ENCODE results near the gene PSMD2.

PSMD2 gene

DNA sequence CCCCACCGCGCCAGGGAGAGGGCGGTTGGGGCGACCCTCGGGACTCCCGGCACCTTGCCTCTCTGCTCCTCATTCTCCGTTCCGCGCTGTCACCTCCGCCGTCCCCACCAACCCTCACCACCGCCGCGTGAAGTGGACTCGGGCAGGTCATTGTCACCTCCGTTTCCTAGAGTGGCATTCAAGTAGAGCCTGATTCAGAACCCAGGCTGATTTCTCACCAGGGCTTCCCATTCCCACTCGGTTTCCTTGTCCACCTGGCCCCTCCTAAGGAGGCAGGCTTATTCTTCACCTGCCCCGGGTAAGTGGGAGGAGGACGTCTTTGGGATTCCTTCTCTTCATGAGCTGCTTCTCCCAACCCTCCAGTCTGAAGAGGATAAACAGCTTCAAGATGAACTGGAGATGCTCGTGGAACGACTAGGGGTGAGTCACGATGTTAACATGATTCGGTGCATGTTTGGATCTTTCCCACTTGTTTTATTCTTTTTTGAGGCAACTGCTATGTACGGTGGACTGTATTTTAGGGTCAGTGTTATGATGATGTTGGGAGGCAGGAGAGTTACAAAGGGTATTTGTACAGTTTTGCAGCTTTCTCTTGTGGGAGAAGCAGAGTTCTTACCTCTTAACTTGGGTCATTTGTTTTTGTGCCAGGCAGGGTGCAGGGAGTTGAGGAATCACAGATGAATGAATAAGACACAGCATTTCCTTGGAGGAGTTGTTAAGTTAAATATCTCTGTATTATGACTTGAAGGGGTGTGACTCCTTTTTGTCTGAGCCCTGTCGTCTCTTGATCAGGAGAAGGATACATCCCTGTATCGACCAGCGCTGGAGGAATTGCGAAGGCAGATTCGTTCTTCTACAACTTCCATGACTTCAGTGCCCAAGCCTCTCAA lies 692 bp downstream of the PSMD2 start:
- peak overlapping the region; percentile 12 to 64 for H3K27ac ChIP-seq (ENCODE audit: low read depth in 2 of 2, low read length in 2 of 2)
- H3K27me3 ChIP-seq (ENCODE audit: control insufficient read depth in 2 of 2, insufficient read depth in 2 of 2, low read length in 2 of 2): no peaks in the 10 kb centered on the region

DNA sequence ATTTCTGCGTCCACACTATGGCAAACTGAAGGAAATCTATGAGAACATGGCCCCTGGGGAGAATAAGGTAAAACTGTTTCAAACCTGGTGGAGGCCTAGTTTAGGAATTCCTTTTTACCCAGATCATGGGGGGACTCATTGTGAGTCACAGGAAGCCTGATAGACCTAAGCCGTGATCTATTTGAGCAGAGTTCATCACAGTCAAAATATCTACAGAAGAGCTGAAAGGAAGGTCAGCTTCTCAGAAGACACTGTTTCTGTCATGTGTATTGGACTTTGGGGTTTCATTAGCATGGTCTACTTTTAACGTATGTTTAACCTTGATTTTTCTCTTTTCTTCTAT lies 1.3 kb downstream of the PSMD2 start:
- Histone ChIP-seq H3K4me1 (ENCODE audit: control insufficient read depth in 2 of 2, insufficient read depth in 2 of 2, low read length in 2 of 2) (peaks cover 7 to 12% of the 10 kb centered on the region in 2 donors), H3K4me3 (ENCODE audit: low read length in 2 of 2) (peak overlapping the region; percentile 40 to 96), H3K36me3 (ENCODE audit: control insufficient read depth in 2 of 2, insufficient read depth in 2 of 2, low read length in 2 of 2) (peaks cover 36 to 45% of the 10 kb centered on the region in 2 donors), H3K27me3 (ENCODE audit: control insufficient read depth in 2 of 2, insufficient read depth in 2 of 2, low read length in 2 of 2) (no peaks in the 10 kb centered on the region), H3K9me3 (ENCODE audit: control insufficient read depth in 2 of 2, low read length in 2 of 2) (no peaks in the 10 kb centered on the region), H3K9ac (ENCODE audit: low read depth in 1 of 2, low read length in 2 of 2) (no peak overlapping the region), H3K27ac (ENCODE audit: low read depth in 2 of 2, low read length in 2 of 2) (no peak overlapping the region)

More for the DNA sequence above, 692 bp downstream of the PSMD2 start:
- H3K4me1 ChIP-seq (ENCODE audit: control insufficient read depth in 2 of 2, insufficient read depth in 2 of 2, low read length in 2 of 2): peaks cover 7 to 12% of the 10 kb centered on the region in 2 donors
- no peaks in the 10 kb centered on the region for H3K9me3 ChIP-seq (ENCODE audit: control insufficient read depth in 2 of 2, low read length in 2 of 2)
- peak overlapping the region; percentile 93 to 96 for H3K4me3 ChIP-seq (ENCODE audit: low read length in 2 of 2)
- H3K9ac ChIP-seq (ENCODE audit: low read depth in 1 of 2, low read length in 2 of 2): peak overlapping the region; percentile 83 to 88
- peaks cover 34 to 42% of the 10 kb centered on the region in 2 donors for H3K36me3 ChIP-seq (ENCODE audit: control insufficient read depth in 2 of 2, insufficient read depth in 2 of 2, low read length in 2 of 2)

DNA sequence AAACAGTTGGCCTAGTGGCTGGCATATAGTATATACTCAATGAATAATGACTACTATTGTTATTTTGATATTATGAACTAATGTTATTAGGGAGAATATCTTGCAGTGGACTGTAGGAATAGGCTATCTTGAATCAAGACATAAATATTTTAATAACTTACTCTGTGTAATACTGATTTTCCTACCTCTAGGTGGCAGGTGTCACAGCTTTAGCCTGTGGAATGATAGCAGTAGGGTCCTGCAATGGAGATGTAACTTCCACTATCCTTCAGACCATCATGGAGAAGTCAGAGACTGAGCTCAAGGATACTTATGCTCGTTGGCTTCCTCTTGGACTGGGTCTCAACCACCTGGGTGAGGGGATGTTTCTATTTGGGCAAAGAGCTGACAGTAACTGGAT lies 6.5 kb downstream of the PSMD2 start:
- no peak overlapping the region for H3K4me3 ChIP-seq (ENCODE audit: low read length in 2 of 2)
- peak overlapping the region in 1 of 2 donors; percentile 58 for H3K27ac ChIP-seq (ENCODE audit: low read depth in 2 of 2, low read length in 2 of 2)
- H3K9ac ChIP-seq (ENCODE audit: low read depth in 1 of 2, low read length in 2 of 2): no peak overlapping the region
- H3K27me3 ChIP-seq (ENCODE audit: control insufficient read depth in 2 of 2, insufficient read depth in 2 of 2, low read length in 2 of 2): no peaks in the 10 kb centered on the region
- H3K4me1 ChIP-seq (ENCODE audit: control insufficient read depth in 2 of 2, insufficient read depth in 2 of 2, low read length in 2 of 2): peaks cover 8% of the 10 kb centered on the region in 2 donors
- no peaks in the 10 kb centered on the region for H3K9me3 ChIP-seq (ENCODE audit: control insufficient read depth in 2 of 2, low read length in 2 of 2)
- H3K36me3 ChIP-seq (ENCODE audit: control insufficient read depth in 2 of 2, insufficient read depth in 2 of 2, low read length in 2 of 2): peaks cover 65 to 72% of the 10 kb centered on the region in 2 donors

GRCh38 chr3:184306341-184306972 lies 7.4 kb downstream of the PSMD2 start:
- peaks cover 62 to 67% of the 10 kb centered on the region in 2 donors for H3K36me3 ChIP-seq (ENCODE audit: control insufficient read depth in 2 of 2, insufficient read depth in 2 of 2, low read length in 2 of 2)

GRCh38 chr3:184307915-184308314 lies 8.9 kb downstream of the PSMD2 start:
- Histone ChIP-seq H3K9me3 (ENCODE audit: control insufficient read depth in 2 of 2, low read length in 2 of 2) (no peaks in the 10 kb centered on the region), H3K9ac (ENCODE audit: low read depth in 1 of 2, low read length in 2 of 2) (no peak overlapping the region), H3K36me3 (ENCODE audit: control insufficient read depth in 2 of 2, insufficient read depth in 2 of 2, low read length in 2 of 2) (peaks cover 48 to 53% of the 10 kb centered on the region in 2 donors), H3K27ac (ENCODE audit: low read depth in 2 of 2, low read length in 2 of 2) (no peak overlapping the region), H3K27me3 (ENCODE audit: control insufficient read depth in 2 of 2, insufficient read depth in 2 of 2, low read length in 2 of 2) (no peaks in the 10 kb centered on the region), H3K4me3 (ENCODE audit: low read length in 2 of 2) (no peak overlapping the region), H3K4me1 (ENCODE audit: control insufficient read depth in 2 of 2, insufficient read depth in 2 of 2, low read length in 2 of 2) (peaks cover 7 to 8% of the 10 kb centered on the region in 2 donors)

More at GRCh38 chr3:184306341-184306972, 7.4 kb downstream of the PSMD2 start:
- Histone ChIP-seq H3K9me3 (ENCODE audit: control insufficient read depth in 2 of 2, low read length in 2 of 2) (no peaks in the 10 kb centered on the region), H3K4me3 (ENCODE audit: low read length in 2 of 2) (no peak overlapping the region), H3K9ac (ENCODE audit: low read depth in 1 of 2, low read length in 2 of 2) (no peak overlapping the region), H3K27me3 (ENCODE audit: control insufficient read depth in 2 of 2, insufficient read depth in 2 of 2, low read length in 2 of 2) (no peaks in the 10 kb centered on the region), H3K27ac (ENCODE audit: low read depth in 2 of 2, low read length in 2 of 2) (peak overlapping the region; percentile 10 to 58), H3K4me1 (ENCODE audit: control insufficient read depth in 2 of 2, insufficient read depth in 2 of 2, low read length in 2 of 2) (peaks cover 7 to 8% of the 10 kb centered on the region in 2 donors)

DNA sequence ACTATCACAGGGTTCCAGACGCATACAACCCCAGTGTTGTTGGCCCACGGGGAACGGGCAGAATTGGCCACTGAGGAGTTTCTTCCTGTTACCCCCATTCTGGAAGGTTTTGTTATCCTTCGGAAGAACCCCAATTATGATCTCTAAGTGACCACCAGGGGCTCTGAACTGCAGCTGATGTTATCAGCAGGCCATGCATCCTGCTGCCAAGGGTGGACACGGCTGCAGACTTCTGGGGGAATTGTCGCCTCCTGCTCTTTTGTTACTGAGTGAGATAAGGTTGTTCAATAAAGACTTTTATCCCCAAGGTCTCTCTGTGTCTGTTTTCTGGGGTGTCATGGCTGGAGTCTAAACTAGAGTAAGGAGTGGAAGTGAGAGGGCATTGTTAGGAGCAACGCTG lies 9.7 kb downstream of the PSMD2 start:
- Histone ChIP-seq H3K9me3 (ENCODE audit: control insufficient read depth in 2 of 2, low read length in 2 of 2) (no peaks in the 10 kb centered on the region), H3K27me3 (ENCODE audit: control insufficient read depth in 2 of 2, insufficient read depth in 2 of 2, low read length in 2 of 2) (no peaks in the 10 kb centered on the region), H3K9ac (ENCODE audit: low read depth in 1 of 2, low read length in 2 of 2) (no peak overlapping the region), H3K4me3 (ENCODE audit: low read length in 2 of 2) (no peak overlapping the region), H3K27ac (ENCODE audit: low read depth in 2 of 2, low read length in 2 of 2) (no peak overlapping the region), H3K4me1 (ENCODE audit: control insufficient read depth in 2 of 2, insufficient read depth in 2 of 2, low read length in 2 of 2) (peaks cover 7 to 8% of the 10 kb centered on the region in 2 donors), H3K36me3 (ENCODE audit: control insufficient read depth in 2 of 2, insufficient read depth in 2 of 2, low read length in 2 of 2) (peaks cover 40 to 45% of the 10 kb centered on the region in 2 donors)

- Histone ChIP-seq H3K4me1 (ENCODE audit: control insufficient read depth in 2 of 2, insufficient read depth in 2 of 2, low read length in 2 of 2) (peaks cover 9 to 12% of the 10 kb centered on the region in 2 donors), H3K9me3 (ENCODE audit: control insufficient read depth in 2 of 2, low read length in 2 of 2) (no peaks in the 10 kb centered on the region), H3K27ac (ENCODE audit: low read depth in 2 of 2, low read length in 2 of 2) (no peak overlapping the region), H3K36me3 (ENCODE audit: control insufficient read depth in 2 of 2, insufficient read depth in 2 of 2, low read length in 2 of 2) (peaks cover 21 to 23% of the 10 kb centered on the region in 2 donors), H3K27me3 (ENCODE audit: control insufficient read depth in 2 of 2, insufficient read depth in 2 of 2, low read length in 2 of 2) (no peaks in the 10 kb centered on the region), H3K4me3 (ENCODE audit: low read length in 2 of 2) (no peak overlapping the region), H3K9ac (ENCODE audit: low read depth in 1 of 2, low read length in 2 of 2) (no peak overlapping the region)
Measured at GRCh38 chr3:184311633-184312032, 12.6 kb downstream of the PSMD2 start.

DNA sequence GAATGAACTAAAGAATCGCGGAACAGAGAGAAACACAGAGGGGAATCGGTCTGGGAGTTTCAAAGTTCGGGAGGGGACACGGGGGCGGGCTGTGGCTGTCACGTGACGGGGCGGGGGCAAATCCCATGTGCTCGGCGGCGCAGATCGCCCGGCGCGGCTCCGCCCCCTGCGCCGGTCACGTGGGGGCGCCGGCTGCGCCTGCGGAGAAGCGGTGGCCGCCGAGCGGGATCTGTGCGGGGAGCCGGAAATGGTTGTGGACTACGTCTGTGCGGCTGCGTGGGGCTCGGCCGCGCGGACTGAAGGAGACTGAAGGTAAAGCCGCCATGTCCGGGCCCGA lies 15.3 kb downstream of the PSMD2 start, which contains the start of gene EIF4G1:
TSS of gene EIF4G1 (plus strand) at position 244 of the 337 bp plus-strand sequence. CDS start 1,191 bp downstream, outside the sequence.
- Histone ChIP-seq H3K27ac (ENCODE audit: low read depth in 2 of 2, low read length in 2 of 2) (peak within 1 kb of the TSS; percentile 93 to 96), H3K9ac (ENCODE audit: low read depth in 1 of 2, low read length in 2 of 2) (peak within 1 kb of the TSS; percentile 94 to 95), H3K4me1 (ENCODE audit: control insufficient read depth in 2 of 2, insufficient read depth in 2 of 2, low read length in 2 of 2) (peaks cover 26 to 28% of the 10 kb centered on the region in 2 donors), H3K36me3 (ENCODE audit: control insufficient read depth in 2 of 2, insufficient read depth in 2 of 2, low read length in 2 of 2) (peaks cover 13% of the 10 kb centered on the region in 2 donors), H3K9me3 (ENCODE audit: control insufficient read depth in 2 of 2, low read length in 2 of 2) (no peaks in the 10 kb centered on the region), H3K4me3 (ENCODE audit: low read length in 2 of 2) (peak within 1 kb of the TSS; percentile 88), H3K27me3 (ENCODE audit: control insufficient read depth in 2 of 2, insufficient read depth in 2 of 2, low read length in 2 of 2) (no peaks in the 10 kb centered on the region)

DNA sequence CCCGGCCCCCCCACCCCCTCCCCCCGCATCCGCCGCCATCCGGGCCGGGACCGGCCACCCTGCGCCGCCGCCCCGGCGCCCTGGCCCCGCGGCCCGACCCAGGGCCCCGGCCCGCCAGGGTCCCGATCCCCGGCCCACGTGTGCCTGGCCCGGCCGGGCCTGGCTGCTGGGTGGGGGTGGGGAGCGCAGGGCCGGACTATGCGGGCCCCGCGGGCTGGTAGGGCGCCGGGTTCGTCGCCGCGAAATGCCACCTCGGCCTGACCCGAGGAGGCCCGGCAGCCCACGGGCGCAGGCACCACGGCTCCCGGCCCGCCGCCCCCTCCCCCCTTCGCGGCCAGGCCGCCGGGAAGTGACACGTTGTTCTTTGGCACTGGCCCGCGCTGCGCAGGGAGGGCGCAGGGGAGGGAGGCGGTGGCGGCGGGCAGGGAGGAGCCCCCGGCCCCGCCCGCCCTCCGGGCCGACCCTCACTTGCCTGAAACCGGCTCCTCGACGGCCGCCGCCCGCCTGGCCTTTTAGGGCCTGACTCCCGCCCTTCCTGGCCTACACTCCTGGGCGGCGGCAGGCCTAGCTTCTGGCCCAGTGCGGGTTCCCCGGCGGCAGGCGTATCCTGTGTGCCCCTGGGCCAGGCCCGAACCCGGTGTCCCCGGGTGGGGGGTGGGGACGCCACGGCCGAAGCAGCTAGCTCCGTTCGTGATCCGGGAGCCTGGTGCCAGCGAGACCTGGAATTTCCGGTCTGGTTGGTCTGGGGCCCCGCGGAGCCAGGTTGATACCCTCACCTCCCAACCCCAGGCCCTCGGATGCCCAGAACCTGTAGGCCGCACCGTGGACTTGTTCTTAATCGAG lies 15.9 kb downstream of the PSMD2 start:
- no peaks in the 10 kb centered on the region for H3K27me3 ChIP-seq (ENCODE audit: control insufficient read depth in 2 of 2, insufficient read depth in 2 of 2, low read length in 2 of 2)
- peaks cover 31 to 34% of the 10 kb centered on the region in 2 donors for H3K4me1 ChIP-seq (ENCODE audit: control insufficient read depth in 2 of 2, insufficient read depth in 2 of 2, low read length in 2 of 2)
- H3K4me3 ChIP-seq (ENCODE audit: low read length in 2 of 2): peak overlapping the region; percentile 88
- peak overlapping the region; percentile 93 to 96 for H3K27ac ChIP-seq (ENCODE audit: low read depth in 2 of 2, low read length in 2 of 2)
- peak overlapping the region; percentile 94 to 95 for H3K9ac ChIP-seq (ENCODE audit: low read depth in 1 of 2, low read length in 2 of 2)
- no peaks in the 10 kb centered on the region for H3K9me3 ChIP-seq (ENCODE audit: control insufficient read depth in 2 of 2, low read length in 2 of 2)
- H3K36me3 ChIP-seq (ENCODE audit: control insufficient read depth in 2 of 2, insufficient read depth in 2 of 2, low read length in 2 of 2): peaks cover 13% of the 10 kb centered on the region in 2 donors
